Measurements from ENCODE around the gene ASPG.

DNA sequence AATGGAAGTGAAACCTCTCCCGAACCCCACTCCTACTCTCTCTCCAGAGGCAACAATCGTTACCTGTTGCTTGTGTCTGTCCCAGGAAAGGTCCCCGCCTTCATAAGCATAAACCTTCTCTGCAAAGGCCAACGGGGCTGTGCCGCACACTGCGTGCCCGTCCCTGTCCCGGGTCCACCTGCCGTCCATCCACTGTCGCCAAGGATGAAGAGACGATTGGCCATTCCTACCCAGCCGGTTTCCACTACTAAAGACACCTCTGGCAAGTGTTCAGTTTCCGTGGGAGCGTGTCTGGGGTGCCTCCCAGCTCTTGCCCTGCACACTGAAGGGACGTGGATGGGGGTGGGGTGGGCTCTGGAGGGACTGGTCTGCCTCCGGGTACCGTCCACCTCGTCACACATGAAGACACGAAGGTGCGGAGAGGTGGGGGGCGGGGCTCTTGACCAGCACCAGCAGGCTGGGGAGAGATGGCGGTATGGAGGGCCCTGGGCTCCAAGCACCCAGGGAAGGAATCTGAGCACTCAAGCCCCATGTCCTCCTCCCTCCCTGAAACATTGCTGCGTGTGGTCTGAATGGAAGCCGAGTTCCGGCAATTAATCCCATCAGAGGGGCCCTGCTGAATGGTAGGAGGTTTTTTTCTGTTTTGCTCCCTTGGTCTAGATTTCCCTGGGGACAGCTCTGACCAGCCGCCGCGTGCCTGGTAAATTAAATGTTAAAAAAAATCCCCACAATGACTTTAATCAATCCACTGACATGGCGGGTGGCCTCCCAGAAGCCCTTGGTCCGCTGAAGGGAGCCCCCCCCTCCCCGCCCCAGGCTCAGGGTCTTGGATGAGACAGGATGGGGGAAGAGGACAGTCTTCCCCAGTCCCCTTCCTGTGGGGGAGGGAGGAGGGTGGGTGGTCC lies 48.8 kb downstream of the ASPG start:
- no peak for TF ChIP-seq GLIS3 (CRISPR knock-in tag; IDR thresholded peaks at IDR 0.05)
- TF ChIP-seq BACH2 (CRISPR knock-in tag; IDR thresholded peaks at IDR 0.05; ENCODE audit: borderline replicate concordance), result no peak
- TF ChIP-seq SNAI2 (CRISPR knock-in tag; IDR thresholded peaks at IDR 0.05), result no peak
- TF ChIP-seq, protein P1, sequence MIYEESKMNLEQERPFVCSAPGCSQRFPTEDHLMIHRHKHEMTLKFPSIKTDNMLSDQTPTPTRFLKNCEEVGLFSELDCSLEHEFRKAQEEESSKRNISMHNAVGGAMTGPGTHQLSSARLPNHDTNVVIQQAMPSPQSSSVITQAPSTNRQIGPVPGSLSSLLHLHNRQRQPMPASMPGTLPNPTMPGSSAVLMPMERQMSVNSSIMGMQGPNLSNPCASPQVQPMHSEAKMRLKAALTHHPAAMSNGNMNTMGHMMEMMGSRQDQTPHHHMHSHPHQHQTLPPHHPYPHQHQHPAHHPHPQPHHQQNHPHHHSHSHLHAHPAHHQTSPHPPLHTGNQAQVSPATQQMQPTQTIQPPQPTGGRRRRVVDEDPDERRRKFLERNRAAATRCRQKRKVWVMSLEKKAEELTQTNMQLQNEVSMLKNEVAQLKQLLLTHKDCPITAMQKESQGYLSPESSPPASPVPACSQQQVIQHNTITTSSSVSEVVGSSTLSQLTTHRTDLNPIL (CRISPR knock-in tag; IDR thresholded peaks at IDR 0.05; ENCODE audit: low read depth), result no peak
- no peak for TF ChIP-seq OSR1 (CRISPR knock-in tag; IDR thresholded peaks at IDR 0.05)
- TF ChIP-seq, protein P2, sequence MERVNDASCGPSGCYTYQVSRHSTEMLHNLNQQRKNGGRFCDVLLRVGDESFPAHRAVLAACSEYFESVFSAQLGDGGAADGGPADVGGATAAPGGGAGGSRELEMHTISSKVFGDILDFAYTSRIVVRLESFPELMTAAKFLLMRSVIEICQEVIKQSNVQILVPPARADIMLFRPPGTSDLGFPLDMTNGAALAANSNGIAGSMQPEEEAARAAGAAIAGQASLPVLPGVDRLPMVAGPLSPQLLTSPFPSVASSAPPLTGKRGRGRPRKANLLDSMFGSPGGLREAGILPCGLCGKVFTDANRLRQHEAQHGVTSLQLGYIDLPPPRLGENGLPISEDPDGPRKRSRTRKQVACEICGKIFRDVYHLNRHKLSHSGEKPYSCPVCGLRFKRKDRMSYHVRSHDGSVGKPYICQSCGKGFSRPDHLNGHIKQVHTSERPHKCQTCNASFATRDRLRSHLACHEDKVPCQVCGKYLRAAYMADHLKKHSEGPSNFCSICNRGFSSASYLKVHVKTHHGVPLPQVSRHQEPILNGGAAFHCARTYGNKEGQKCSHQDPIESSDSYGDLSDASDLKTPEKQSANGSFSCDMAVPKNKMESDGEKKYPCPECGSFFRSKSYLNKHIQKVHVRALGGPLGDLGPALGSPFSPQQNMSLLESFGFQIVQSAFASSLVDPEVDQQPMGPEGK (CRISPR knock-in tag; IDR thresholded peaks at IDR 0.05; ENCODE audit: borderline replicate concordance), result no peak
- no peak for TF ChIP-seq ISL1 (CRISPR knock-in tag; IDR thresholded peaks at IDR 0.05)
- TF ChIP-seq ESRRG (CRISPR knock-in tag; IDR thresholded peaks at IDR 0.05), result no peak
- no peak for TF ChIP-seq ARNTL (CRISPR knock-in tag; IDR thresholded peaks at IDR 0.05; ENCODE audit: borderline replicate concordance, low read depth)
- TF ChIP-seq TCF4 (CRISPR knock-in tag; IDR thresholded peaks at IDR 0.05; ENCODE audit: borderline replicate concordance), result no peak
- no peak for TF ChIP-seq ZNF565 (CRISPR knock-in tag; conservative IDR thresholded peaks at IDR 0.05; ENCODE audit: low read depth)
- no peak for TF ChIP-seq CSDC2 (CRISPR knock-in tag; IDR thresholded peaks at IDR 0.05)
- TF ChIP-seq RARB (CRISPR knock-in tag; IDR thresholded peaks at IDR 0.05), result no peak
- no peak for TF ChIP-seq ZFP3 (CRISPR knock-in tag; IDR thresholded peaks at IDR 0.05)
